ENCODE measurements around the gene CPNE6.
"Not testable (repeated sequence)": the region's sequence is repeated elsewhere in the genome, so short reads cannot be mapped to it uniquely, and the experiment has no call there.

CPNE6 gene

DNA sequence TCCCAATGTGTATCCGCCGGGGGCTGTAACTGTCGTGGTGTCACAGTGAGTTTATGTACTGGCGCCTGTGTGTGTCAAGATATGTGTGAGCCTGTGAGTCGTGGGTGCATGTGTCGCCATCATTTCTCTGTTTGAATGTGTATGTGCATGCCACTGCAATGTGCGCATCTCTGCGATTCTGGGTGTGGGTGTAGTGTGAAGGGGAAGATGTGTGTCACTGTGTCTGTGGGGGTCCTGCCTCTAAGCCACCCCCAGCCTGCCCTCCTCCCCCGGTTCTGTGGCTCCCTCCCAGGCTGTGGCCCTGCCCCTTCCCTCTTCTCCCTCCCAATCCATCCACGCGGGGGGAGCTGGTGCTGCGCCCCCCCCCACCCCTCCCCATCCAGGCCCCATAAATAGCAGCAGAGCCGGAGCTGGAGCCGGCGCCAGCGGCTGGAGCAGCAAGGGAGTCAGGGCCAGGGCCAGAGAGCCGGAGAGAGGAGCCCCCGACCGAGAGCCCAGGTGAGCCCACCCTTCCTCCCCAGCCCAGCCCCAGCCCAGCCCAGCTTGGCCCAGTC is at the start of gene CPNE6:
Gene CPNE6 (plus strand): TSS at position 419 of the 554 bp plus-strand sequence. CDS start 1,375 bp downstream, outside the sequence.
- DNase-seq (ENCODE audit: low spot score) = no peak

DNA sequence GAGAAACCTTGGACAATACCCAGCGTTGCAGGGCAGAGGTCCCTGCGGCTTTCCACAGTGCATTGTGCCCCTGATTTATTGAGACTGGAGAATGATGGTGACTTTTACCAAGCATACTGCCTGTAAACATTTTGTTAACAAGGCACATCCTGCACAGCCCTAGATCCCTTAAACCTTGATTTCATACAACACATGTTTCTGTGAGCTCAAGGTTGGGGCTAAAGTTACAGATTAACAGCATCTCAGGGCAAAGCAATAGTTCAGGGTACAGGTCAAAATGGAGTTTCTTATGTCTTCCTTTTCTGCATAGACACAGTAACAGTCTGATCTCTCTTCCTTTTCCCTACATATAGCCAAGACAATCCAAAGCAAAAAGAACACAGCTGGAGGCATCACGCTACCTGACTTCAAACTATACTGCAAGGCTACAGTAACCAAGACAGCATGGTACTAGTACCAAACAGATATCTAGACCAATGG is 46.4 kb upstream of the CPNE6 start:
- DNase-seq (ENCODE audit: low spot score) = not testable (repeated sequence)

GRCh38 chr14:24029687-24030086 is 41.7 kb upstream of the CPNE6 start:
- DNase-seq (ENCODE audit: low spot score) = not testable (repeated sequence)

DNA sequence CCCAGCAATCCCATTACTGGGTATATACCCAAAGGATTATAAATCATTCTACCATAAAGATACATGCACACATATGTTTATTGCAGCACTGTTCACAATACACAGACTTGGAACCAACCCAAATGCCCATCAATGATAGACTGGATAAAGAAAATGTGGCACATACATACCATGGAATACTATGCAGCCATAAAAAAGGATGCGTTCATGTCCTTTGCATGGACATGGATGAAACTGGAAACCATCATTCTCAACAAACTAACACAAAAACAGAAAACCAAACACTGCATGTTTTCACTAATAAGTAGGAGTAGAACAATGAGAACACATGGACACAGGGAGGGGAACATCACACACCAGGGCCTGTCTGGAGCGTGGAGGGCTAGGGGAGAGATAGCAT is 40.0 kb upstream of the CPNE6 start:
- not testable (repeated sequence) for DNase-seq (ENCODE audit: low spot score)

DNA sequence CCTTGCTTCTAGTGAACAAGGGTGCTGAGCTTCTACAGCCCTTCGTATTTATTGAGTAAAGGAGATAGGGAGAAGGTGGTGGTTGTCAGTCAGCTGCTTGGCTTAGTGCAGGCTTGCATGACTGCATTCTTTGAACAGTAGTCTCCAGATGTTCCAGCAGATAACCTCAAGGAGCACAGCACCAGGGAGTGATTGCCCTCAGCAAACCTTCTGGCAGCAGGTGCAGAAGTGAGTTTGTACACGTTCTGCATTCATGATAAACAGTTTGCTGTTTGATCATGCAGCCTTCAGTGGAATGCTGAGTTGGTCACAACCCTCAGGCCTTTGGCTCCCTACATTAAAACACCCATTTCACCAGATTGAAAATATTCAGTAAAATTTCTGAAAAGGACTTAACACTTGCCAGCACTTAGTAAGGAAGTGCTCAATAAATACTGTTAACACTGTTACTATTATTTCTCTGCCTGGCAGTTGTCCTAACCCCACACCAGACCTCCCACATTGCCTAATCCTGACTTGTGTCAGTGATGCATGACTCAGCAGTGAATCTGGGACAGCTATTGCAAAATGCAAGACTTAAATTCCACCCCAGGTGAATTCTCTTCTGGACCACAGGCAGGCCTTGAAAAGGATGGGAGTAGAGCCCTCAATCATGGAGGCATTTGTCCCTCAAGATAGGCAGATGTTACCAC is 38.5 kb upstream of the CPNE6 start:
- DNase-seq (ENCODE audit: low spot score) = peak; percentile 66

GRCh38 chr14:24035769-24036168 is 35.6 kb upstream of the CPNE6 start:
- not testable (repeated sequence) for DNase-seq (ENCODE audit: low spot score)

GRCh38 chr14:24036169-24036962 is 35.0 kb upstream of the CPNE6 start:
- peak; percentile 89 for DNase-seq (ENCODE audit: low spot score)

DNA sequence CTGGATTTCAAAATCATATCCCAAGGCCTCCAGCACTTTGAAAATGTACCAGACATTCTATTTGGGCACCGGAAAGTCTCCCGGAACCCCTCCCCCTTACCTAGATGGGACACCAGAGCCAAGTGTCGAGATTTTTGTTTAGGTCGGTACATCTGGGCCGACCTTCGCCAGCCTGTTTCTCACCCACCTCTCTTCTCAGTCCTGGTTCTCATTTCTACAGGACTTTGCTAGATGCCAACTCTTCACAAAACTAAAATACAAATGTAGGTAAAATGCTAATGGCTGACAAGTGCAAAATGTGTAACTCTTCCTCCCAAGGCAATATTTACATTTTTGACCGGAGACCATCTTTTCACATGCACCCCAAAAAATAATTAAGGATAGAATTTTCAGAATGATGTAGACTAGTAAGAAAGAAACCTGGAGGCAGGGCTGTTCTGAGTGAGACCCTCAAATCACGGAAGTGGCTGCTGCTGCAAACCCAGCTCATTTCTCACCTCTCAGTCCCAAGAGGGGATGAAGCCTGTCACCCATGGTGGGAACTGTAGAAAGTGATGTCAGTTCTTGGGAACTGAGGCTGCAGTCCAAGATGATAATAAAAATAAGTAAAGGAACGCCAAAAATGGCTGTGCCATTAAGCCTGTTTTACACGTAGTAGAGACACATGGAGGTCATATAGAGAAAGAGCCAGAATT is 34.3 kb upstream of the CPNE6 start:
- DNase-seq (ENCODE audit: low spot score) = not testable (repeated sequence)

GRCh38 chr14:24037658-24038037 is 33.7 kb upstream of the CPNE6 start:
- peak; percentile 3 for DNase-seq (ENCODE audit: low spot score)

- no peak for DNase-seq (ENCODE audit: low spot score)
Observed at GRCh38 chr14:24038686-24039085, 32.7 kb upstream of the CPNE6 start.

DNA sequence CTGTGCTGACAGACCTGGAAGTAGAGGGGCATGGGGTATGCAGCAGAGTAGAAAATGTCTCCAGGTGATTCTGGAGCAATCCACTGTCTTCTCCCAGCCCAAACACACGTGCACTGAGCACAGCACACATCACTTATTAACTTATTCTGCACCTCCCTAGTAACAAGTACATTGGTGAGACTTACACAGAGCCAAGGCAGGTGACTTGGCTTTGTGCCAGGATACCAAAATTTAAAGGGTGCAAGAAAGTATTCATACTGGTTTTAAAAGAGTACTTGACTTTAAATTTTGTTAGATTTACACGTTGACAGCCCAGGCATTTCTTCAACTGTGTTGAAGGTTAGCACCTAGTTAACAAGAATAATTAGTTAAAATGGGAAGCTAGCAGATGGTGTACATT is 30.7 kb upstream of the CPNE6 start:
- DNase-seq (ENCODE audit: low spot score) = no peak

GRCh38 chr14:24042746-24043145 is 28.6 kb upstream of the CPNE6 start:
- no peak for DNase-seq (ENCODE audit: low spot score)

- not testable (repeated sequence) for DNase-seq (ENCODE audit: low spot score)
Observed at GRCh38 chr14:24049002-24049401, 22.4 kb upstream of the CPNE6 start.

DNA sequence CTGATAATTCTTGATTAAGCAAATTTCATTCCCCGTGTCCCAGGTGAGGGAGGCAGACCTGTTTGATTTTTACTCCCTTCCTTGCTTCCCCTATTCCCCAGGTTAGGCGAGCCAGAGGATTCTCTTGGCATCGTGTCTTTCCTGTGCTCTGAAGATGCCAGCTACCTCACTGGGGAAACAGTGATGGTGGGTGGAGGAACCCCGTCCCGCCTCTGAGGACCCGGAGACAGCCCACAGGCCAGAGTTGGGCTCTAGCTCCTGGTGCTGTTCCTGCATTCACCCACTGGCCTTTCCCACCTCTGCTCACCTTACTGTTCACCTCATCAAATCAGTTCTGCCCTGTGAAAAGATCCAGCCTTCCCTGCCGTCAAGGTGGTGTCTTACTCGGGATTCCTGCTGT is 20.6 kb upstream of the CPNE6 start:
- DNase-seq (ENCODE audit: low spot score) = not testable (repeated sequence)

GRCh38 chr14:24051176-24051788 is 20.1 kb upstream of the CPNE6 start:
- no peak for DNase-seq (ENCODE audit: low spot score)

GRCh38 chr14:24051789-24052655 is 19.3 kb upstream of the CPNE6 start, which contains the start of gene CARMIL3:
Gene CARMIL3 (plus strand): TSS chr14:24052009. CDS start chr14:24052154, 145 bp downstream.
- peak; percentile 94 for DNase-seq (ENCODE audit: low spot score)

GRCh38 chr14:24052656-24053547 is 18.5 kb upstream of the CPNE6 start:
- DNase-seq (ENCODE audit: low spot score) = no peak

DNA sequence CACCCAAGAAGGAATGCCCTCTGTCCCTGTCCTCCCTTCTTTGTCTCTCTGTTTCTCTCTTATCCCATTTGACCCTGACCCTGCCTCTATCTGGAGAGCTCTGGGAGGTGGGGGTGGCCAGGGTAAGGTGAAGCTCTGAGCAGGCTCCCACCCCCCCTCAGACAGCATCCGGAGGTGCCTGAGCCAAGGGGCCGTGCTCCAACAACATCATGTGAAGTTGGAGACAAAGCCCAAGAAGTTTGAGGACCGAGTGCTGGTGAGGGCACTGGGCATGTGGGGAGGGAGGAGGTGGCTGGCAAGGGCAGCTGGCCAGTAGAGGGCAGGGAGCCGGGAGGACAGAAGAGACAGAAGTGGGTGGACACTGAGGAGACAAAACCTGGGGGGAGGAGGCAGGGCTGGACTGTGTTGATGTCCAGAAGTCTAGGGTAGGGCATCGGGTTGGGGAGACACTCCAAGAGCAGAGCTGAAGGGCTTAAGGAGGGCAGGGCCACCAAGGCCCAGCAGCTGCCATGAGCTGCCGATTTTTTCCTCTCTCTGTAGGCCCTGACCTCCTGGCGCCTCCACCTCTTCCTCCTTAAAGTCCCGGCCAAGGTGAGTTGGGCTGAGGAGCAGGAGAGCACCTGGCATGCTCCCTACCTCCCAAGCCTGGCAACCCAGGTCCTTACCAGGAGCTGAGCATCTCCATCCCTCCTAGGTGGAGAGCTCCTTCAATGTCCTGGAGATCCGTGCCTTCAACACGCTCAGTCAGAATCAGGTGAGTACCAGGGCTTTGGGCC is 17.6 kb upstream of the CPNE6 start:
- no peak for DNase-seq (ENCODE audit: low spot score)

DNA sequence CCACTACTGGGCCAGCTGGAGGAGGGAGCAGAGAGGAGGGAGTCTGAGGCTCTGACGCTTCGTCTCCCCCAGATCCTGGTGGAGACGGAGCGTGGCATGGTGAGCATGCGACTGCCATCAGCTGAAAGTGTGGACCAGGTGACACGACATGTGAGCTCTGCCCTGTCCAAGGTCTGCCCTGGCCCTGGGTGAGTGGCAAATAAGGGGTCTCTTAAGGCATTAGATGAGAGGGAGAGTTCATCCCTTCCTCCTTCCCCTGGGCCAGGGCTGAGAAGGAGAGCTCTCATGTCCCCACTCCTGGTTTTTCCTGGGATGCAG is 17.1 kb upstream of the CPNE6 start:
- no peak for DNase-seq (ENCODE audit: low spot score)

All from GM03348 (cell line).